Esophagus muscularis mucosa (tissue), 3 donors: ENCODE measurements around the gene MTREX.

Experiments
- CTCF ChIP-seq, 3 experiments: fragments of 200-600 bp in 2 of 3; fragments of 450-650 bp in 1 of 3; sonication (generic) in 2 of 3; IDR thresholded peaks; one replicate each; pipeline ENCODE4 v1.5.1; 2017 to 2019; ENCODE audit warnings: antibody characterized with exemption in 3 of 3, mild to moderate bottlenecking in 2 of 3, moderate library complexity in 1 of 3
- EP300 ChIP-seq: sonication (generic); formaldehyde crosslinking; IDR thresholded peaks from one replicate; pipeline ENCODE4 v1.6.1; 2017; ENCODE audit warnings: antibody characterized with exemption

GRCh38 chr5:55344392-55344992 lies 36.7 kb downstream of the MTREX start:
- TF ChIP-seq CTCF (IDR thresholded peaks at IDR 0.05), result peak; percentile 77 to 92 (median 85)
- TF ChIP-seq EP300, result no peak
